NCI-H446 treated with DMSO at 0.1 percent for 48 hours (cell line): ENCODE data around the gene RUBCN.

ENCODE experiments used
- DNase-seq: peaks from one replicate; lab custom pipeline; 2025; lab: John Stamatoyannopoulos, UW

Gene RUBCN

GRCh38 chr3:197736491-197737318, at the start of gene RUBCN:
RUBCN (minus strand) TSS chr3:197736904; CDS start chr3:197736719, 185 bp downstream.
- DNase-seq = peak; percentile 94

DNA sequence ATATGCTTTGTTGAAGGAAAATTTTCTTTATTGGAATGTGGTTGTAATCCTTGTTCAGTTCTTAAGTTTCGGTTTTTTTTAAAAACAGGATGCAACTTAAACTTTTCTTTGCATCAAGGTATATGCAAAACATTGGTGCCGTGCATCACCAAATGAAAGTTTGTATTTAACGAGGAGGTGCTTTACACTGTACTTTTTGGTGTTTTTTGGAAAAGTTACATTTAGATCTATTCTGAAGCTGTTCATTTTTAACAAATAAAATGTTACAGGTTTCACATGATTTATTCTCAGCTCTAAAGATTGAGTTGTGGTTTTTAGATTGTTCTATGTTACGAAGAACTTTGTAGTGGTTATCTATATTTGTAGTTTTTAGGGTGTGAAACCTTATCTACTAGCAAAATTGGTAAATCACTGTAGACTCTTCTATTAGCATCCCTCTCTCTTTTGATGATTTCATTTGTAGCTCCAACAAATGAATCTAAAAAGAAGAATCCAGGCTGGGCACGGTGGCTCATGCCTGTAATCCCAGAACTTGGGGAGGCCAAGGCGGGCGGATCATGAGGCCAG, 47.4 kb upstream of the RUBCN start:
- DNase-seq = no peak

GRCh38 chr3:197782230-197782629, 45.5 kb upstream of the RUBCN start:
- no peak for DNase-seq

GRCh38 chr3:197775317-197775716, 38.6 kb upstream of the RUBCN start:
- no peak for DNase-seq

DNA sequence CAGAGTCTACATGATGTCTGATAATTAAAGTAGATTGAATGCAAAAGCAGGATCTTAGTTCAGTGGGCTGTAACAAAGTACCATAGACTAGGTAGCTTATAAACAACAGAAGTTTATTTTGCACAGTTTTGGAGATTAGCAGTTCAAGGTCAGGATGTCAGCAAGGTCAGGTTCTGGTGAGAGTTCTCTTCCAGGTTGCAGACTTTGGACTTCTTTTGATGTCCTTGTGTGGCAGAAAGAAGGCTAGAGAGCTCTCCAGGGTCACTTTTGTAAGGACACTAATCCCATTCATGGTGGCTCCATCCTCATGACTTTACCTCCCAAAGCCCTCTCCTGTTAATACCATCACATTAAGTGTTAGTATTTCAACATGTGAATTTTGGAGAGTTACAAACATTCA, 25.1 kb upstream of the RUBCN start:
- no peak for DNase-seq

DNA sequence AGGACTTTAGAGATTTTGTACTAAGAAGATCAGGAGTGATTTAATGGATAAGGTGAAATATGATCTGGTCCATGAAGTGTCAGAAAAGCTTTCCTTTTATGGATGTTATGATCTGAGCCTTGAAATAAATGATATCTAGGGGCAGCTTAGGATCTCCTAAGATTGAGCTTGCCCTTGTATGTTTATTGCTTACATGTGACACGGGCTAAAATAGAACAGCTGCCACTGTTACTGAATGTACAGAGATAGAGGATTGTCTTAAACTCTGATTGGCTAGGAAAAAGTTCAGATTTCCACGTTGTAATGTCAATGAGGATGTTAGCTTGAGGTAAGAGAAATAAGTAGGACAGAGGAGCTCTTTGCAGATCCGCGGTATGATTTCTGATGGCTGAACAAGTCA, 21.8 kb upstream of the RUBCN start:
- no peak for DNase-seq

DNA sequence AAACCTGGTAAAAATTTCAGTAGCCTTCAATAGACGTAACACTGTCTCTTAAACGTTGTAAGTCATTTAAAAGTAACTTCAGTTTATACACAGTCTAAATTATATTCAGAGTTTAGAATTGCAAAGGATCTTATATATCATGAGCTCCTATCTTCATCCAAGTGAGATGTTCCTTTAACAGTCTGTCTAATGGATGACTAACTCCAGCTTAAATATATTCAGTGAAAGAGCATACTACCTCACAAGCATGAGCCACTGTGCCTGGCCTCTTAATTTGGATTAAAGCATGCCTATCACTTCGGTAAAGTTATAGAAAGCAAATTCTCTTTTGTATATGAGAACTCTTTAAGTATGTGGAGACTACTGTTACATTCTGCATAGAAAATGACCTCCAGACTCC, 20.0 kb upstream of the RUBCN start:
- DNase-seq = no peak

- DNase-seq = no peak
Observed at GRCh38 chr3:197753263-197753662, 16.6 kb upstream of the RUBCN start.

DNA sequence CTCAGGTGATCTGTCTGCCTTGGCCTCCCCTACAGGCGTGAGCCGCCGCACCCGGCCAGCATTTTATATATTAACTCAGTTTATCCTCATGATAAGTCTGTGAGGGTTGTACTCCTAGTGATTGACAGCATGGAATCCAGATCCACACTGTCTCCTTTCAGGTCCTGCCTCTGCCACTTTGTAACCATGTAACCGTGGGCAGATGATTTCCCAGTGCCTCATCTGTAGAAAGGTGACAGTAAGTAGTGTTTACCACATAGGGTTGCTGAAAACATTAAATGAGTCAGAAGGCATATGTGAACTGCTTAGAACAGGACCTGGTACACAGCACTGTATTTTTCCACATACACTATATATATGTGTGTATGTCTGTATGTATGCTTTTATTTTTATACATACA, 15.4 kb upstream of the RUBCN start:
- no peak for DNase-seq

DNA sequence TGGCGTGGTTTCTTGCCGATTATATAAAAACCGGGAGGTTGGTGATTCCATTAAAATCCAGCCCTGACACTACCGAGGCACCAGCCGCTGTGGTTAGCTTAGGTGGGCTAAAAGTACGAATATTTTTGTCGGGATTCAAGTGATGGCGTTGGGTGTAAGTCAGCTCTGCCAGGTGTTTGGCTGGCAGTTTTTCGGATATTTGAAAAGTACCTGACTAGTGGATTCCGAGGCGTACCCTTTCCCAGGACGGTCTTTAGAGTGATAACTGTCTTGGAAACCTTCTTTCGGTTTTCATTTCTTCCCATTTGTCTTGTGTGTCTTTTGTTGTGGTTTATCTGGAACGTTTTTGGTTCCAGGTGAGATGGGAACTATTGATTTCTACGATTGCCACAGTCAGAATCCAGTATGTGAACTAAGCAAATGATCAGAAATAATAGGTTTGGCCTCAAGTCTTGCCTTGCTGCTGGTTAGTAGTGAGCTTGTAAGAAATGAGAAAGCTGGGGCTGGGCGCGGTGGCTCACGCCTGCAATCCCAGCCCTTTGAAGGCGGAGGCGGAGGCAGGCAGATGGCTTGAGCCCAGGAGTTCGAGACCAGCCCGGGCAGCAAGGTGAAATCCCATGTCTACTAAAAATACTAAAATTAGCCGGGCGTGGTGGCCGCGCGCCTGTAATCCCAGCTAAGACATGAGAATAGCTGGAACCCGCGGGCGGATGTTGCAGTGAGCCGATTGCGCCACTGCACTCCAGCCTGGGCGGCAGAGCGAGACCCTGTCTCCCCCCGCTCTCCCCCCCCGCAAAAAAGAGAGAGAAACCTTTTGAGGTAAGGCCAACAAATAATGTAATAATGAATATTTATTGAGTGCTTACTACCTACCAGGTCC, 14.4 kb upstream of the RUBCN start:
- DNase-seq = no peak

DNA sequence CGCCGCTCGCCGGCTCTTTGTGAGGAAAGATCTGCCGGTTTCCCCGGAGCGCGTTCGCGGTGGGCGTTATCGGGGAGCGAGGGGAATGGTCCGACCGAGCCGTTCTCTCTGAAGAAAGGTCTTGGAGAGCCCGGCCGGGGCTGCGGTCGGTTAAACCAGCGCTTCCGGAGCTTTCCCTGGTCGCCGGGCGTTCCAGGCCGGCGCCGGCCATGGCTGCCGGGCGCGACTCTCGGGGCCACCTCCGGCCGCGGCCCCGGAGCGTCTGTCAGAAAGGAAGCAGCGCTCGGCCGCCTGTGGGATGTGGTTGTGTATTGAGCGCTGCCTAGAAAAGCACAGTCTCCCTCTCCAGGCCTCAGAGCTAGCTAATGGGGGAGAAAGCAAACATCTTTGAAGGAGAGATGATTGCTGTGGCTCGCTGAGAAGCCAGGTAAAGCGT, 13.7 kb upstream of the RUBCN start:
- no peak for DNase-seq

- peak; percentile 75 for DNase-seq
Observed at GRCh38 chr3:197749601-197750395, 13.1 kb upstream of the RUBCN start, which contains the start of gene FYTTD1. FYTTD1 (plus strand) TSS chr3:197749883; CDS start chr3:197749972, 89 bp downstream.

DNA sequence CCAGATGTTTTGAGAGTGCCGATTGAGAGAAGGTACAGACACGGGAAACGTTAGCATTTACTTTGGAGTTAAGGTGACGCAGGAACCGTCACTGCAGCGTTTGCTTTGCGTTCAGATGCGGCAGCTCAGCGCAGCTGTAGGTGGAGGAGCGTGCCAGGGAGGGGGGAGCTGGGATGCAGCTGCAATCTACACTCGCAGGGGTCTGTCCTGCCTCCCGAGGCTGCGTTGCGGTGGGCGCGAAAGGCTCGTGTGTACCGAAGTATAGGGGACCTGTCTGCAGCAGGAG, 12.6 kb upstream of the RUBCN start:
- no peak for DNase-seq

DNA sequence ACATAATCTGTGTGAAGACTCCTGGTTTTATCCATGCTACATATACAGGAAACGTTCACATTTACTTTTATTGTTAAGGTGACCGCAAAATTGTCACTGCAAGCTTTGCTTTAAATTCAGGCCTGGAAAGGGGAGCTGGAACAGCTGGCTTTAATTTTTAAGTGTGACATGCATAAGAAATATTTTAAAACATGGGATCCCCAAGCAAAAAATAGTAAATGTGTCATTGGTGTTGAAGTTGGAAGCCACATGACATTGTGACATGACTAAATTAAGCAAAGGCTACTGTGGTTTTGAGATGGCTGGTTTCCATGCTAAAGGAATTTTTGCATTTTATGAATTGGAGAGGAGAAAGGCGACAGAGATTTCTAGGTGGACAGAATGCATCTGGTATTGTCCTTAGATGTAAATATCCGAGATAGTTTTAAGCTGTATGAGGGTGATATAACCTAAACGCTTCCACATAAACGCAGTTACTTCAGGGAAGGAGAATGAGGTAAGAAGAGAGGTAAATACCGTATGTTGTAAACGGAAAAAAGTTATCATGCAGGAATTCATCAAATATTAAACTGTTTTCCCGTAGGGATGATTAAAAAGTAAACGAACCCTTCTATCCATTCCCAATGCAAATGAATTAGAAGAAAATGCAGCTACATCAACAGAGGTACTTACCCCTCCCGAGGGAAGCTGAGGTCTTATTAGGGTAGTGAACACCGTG, 12.1 kb upstream of the RUBCN start:
- DNase-seq = no peak

DNA sequence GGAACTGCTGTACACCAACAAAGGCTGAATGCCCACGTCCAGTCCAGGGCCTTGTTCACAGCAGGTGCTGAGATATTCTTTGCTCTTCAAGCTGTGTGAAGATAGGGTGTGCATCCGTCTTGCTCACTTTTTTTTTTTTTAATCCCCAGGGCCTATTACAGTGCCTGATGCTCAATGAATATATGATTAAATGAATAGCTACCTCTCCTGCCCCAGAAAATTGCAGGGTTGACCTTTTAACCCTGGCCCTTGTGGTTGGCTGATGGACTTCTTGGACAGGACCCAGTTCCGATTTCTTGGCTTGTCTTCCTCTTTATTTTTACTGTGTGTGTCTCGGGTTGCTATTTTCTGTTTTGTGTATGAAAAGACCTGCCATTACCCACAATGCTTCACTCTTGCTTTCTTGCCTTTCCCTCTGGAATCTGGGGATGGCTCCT, 10.1 kb upstream of the RUBCN start:
- no peak for DNase-seq

- no peak for DNase-seq
Observed at GRCh38 chr3:197746209-197746608, 9.5 kb upstream of the RUBCN start.

- no peak for DNase-seq
Observed at GRCh38 chr3:197742787-197743186, 6.1 kb upstream of the RUBCN start.

GRCh38 chr3:197737749-197738462, 1.2 kb upstream of the RUBCN start:
- no peak for DNase-seq

- no peak for DNase-seq
Observed at GRCh38 chr3:197737319-197737649, 580 bp upstream of the RUBCN start.

- DNase-seq = no peak
Observed at GRCh38 chr3:197736010-197736490, 654 bp downstream of the RUBCN start.
